KMS-11 (cell line): ENCODE results near the gene PPP1R3G.

ENCODE experiments used
- H2AFZ ChIP-seq: fragments of 200-600 bp; sonication (generic); 2 replicates; pipeline ENCODE4 v1.6.1; 2016; ENCODE audit warnings: antibody characterized with exemption, mixed run types, low read depth
- H3K27ac ChIP-seq: fragments of 200-600 bp; sonication (generic); 2 replicates; pipeline ENCODE4 v1.6.1; 2016; ENCODE audit warnings: mild to moderate bottlenecking, mixed run types
- H3K27me3 ChIP-seq: fragments of 200-600 bp; sonication (generic); 2 replicates; pipeline ENCODE4 v1.6.1; 2017; ENCODE audit warnings: mild to moderate bottlenecking, low read depth, mixed run types, moderate library complexity; ENCODE audit not compliant: insufficient read depth
- H3K36me3 ChIP-seq: fragments of 200-600 bp; sonication (generic); 2 replicates; pipeline ENCODE4 v1.6.1; 2017; ENCODE audit warnings: mild to moderate bottlenecking, mixed run types; ENCODE audit not compliant: insufficient read depth
- H3K4me1 ChIP-seq: fragments of 200-600 bp; sonication (generic); 2 replicates; pipeline ENCODE4 v1.6.1; 2016; ENCODE audit warnings: mild to moderate bottlenecking, low read depth, mixed run types; ENCODE audit not compliant: poor library complexity, severe bottlenecking
- H3K4me2 ChIP-seq: fragments of 200-600 bp; sonication (generic); 2 replicates; pipeline ENCODE4 v1.7.0; 2016; ENCODE audit warnings: mild to moderate bottlenecking, mixed run types
- H3K4me3 ChIP-seq: fragments of 200-600 bp; sonication (generic); IDR thresholded peaks from 2 replicates; pipeline ENCODE4 v1.6.1; 2017; ENCODE audit warnings: low read depth, low read length, mixed read lengths; ENCODE audit not compliant: insufficient read depth
- H3K79me2 ChIP-seq: fragments of 200-600 bp; sonication (generic); 2 replicates; pipeline ENCODE4 v1.6.1; 2016; ENCODE audit warnings: low read depth, mixed run types; ENCODE audit not compliant: insufficient read depth
- H3K9ac ChIP-seq: fragments of 200-600 bp; sonication (generic); 2 replicates; pipeline ENCODE4 v1.6.1; 2016; ENCODE audit warnings: mild to moderate bottlenecking, mixed run types
- H4K20me1 ChIP-seq: fragments of 200-600 bp; sonication (generic); 2 replicates; pipeline ENCODE4 v1.6.1; 2016; ENCODE audit warnings: mild to moderate bottlenecking, mixed run types; ENCODE audit not compliant: insufficient read depth
- CTCF ChIP-seq: fragments of 200-600 bp; sonication (generic); conservative IDR thresholded peaks from 2 replicates; pipeline ENCODE4 v1.6.1; 2017; ENCODE audit warnings: low read depth, mild to moderate bottlenecking, antibody characterized with exemption, low read length, moderate library complexity, mixed read lengths

Gene PPP1R3G

GRCh38 chr6:5121956-5122355 is 36.8 kb downstream of the PPP1R3G start:
- Histone ChIP-seq H3K4me1 (no peaks in the 10 kb centered on the region), H3K27ac (no peak overlapping the region), H3K4me3 (no peak overlapping the region), H3K27me3 (no peaks in the 10 kb centered on the region), H3K79me2 (no peaks in the 10 kb centered on the region), H3K4me2 (no peak overlapping the region), H3K36me3 (no peaks in the 10 kb centered on the region), H3K9ac (no peak overlapping the region), H4K20me1 (no peaks in the 10 kb centered on the region), H2AFZ (no peak overlapping the region)
- TF ChIP-seq CTCF, result no peak

GRCh38 chr6:5122504-5123112 is 37.5 kb downstream of the PPP1R3G start:
- Histone ChIP-seq H3K36me3 (no peaks in the 10 kb centered on the region), H3K27ac (no peak overlapping the region), H3K79me2 (no peaks in the 10 kb centered on the region), H3K27me3 (no peaks in the 10 kb centered on the region), H4K20me1 (no peaks in the 10 kb centered on the region), H3K4me3 (no peak overlapping the region), H3K9ac (no peak overlapping the region), H3K4me1 (no peaks in the 10 kb centered on the region), H3K4me2 (no peak overlapping the region), H2AFZ (no peak overlapping the region)
- TF ChIP-seq CTCF, result no peak

GRCh38 chr6:5123296-5124143 is 38.4 kb downstream of the PPP1R3G start:
- Histone ChIP-seq H3K4me2 (no peak overlapping the region), H3K9ac (no peak overlapping the region), H3K4me3 (no peak overlapping the region), H3K27ac (no peak overlapping the region), H3K36me3 (no peaks in the 10 kb centered on the region), H2AFZ (no peak overlapping the region), H3K27me3 (no peaks in the 10 kb centered on the region), H3K79me2 (no peaks in the 10 kb centered on the region), H3K4me1 (no peaks in the 10 kb centered on the region), H4K20me1 (no peaks in the 10 kb centered on the region)
- no peak for TF ChIP-seq CTCF

- no peak overlapping the region for H3K27ac ChIP-seq
- TF ChIP-seq CTCF, result no peak
- no peaks in the 10 kb centered on the region for H3K27me3 ChIP-seq
- H3K4me3 ChIP-seq, result no peak overlapping the region
- no peak overlapping the region for H3K4me2 ChIP-seq
- no peak overlapping the region for H3K9ac ChIP-seq
- no peaks in the 10 kb centered on the region for H3K4me1 ChIP-seq
- H4K20me1 ChIP-seq, result no peaks in the 10 kb centered on the region
- no peaks in the 10 kb centered on the region for H3K36me3 ChIP-seq
- H3K79me2 ChIP-seq, result no peaks in the 10 kb centered on the region
- H2AFZ ChIP-seq, result no peak overlapping the region
These were observed 39.4 kb downstream of the PPP1R3G start for GRCh38 chr6:5124526-5124925.
